ENCODE measurements around the gene NAPSA.

Gene NAPSA

GRCh38 chr19:50331221-50331993 lies 34.0 kb downstream of the NAPSA start:
- no peak for TF ChIP-seq GATA2 (IDR thresholded peaks at IDR 0.05; ENCODE audit: low read depth, low read length)
- no peak for TF ChIP-seq GATA3 (IDR thresholded peaks at IDR 0.05; ENCODE audit: low read depth, low read length)

GRCh38 chr19:50330365-50331078 lies 34.9 kb downstream of the NAPSA start:
- TF ChIP-seq GATA2 (IDR thresholded peaks at IDR 0.05; ENCODE audit: low read depth, low read length), result peak; percentile 67
- no peak for TF ChIP-seq GATA3 (IDR thresholded peaks at IDR 0.05; ENCODE audit: low read depth, low read length)

GRCh38 chr19:50329146-50329925 lies 36.1 kb downstream of the NAPSA start, which contains the start of gene KCNC3:
Gene KCNC3, minus strand, starts transcription at chr19:50329377. Its CDS starts 295 bp downstream, at chr19:50329082.
- TF ChIP-seq GATA3 (IDR thresholded peaks at IDR 0.05; ENCODE audit: low read depth, low read length) (no peak), GATA2 (IDR thresholded peaks at IDR 0.05; ENCODE audit: low read depth, low read length) (no peak)

GRCh38 chr19:50328873-50329145 lies 36.6 kb downstream of the NAPSA start:
- TF ChIP-seq GATA3 (IDR thresholded peaks at IDR 0.05; ENCODE audit: low read depth, low read length) (no peak), GATA2 (IDR thresholded peaks at IDR 0.05; ENCODE audit: low read depth, low read length) (no peak)

- TF ChIP-seq GATA3 (IDR thresholded peaks at IDR 0.05; ENCODE audit: low read depth, low read length), result no peak
- TF ChIP-seq GATA2 (IDR thresholded peaks at IDR 0.05; ENCODE audit: low read depth, low read length), result no peak
These were observed 37.1 kb downstream of the NAPSA start for GRCh38 chr19:50328224-50328872.

- no peak for TF ChIP-seq GATA3 (IDR thresholded peaks at IDR 0.05; ENCODE audit: low read depth, low read length)
- no peak for TF ChIP-seq GATA2 (IDR thresholded peaks at IDR 0.05; ENCODE audit: low read depth, low read length)
These were observed 37.8 kb downstream of the NAPSA start for GRCh38 chr19:50327461-50328223.

GRCh38 chr19:50327013-50327412 lies 38.4 kb downstream of the NAPSA start:
- TF ChIP-seq GATA2 (IDR thresholded peaks at IDR 0.05; ENCODE audit: low read depth, low read length), result no peak
- no peak for TF ChIP-seq GATA3 (IDR thresholded peaks at IDR 0.05; ENCODE audit: low read depth, low read length)

GRCh38 chr19:50326101-50326664 lies 39.3 kb downstream of the NAPSA start:
- TF ChIP-seq GATA3 (IDR thresholded peaks at IDR 0.05; ENCODE audit: low read depth, low read length) (no peak), GATA2 (IDR thresholded peaks at IDR 0.05; ENCODE audit: low read depth, low read length) (no peak)

GRCh38 chr19:50325310-50326100 lies 39.9 kb downstream of the NAPSA start:
- TF ChIP-seq GATA3 (IDR thresholded peaks at IDR 0.05; ENCODE audit: low read depth, low read length), result no peak
- TF ChIP-seq GATA2 (IDR thresholded peaks at IDR 0.05; ENCODE audit: low read depth, low read length), result no peak

GRCh38 chr19:50324331-50324730 lies 41.1 kb downstream of the NAPSA start:
- TF ChIP-seq GATA3 (IDR thresholded peaks at IDR 0.05; ENCODE audit: low read depth, low read length), result no peak
- TF ChIP-seq GATA2 (IDR thresholded peaks at IDR 0.05; ENCODE audit: low read depth, low read length), result no peak

GRCh38 chr19:50323782-50324133 lies 41.7 kb downstream of the NAPSA start:
- TF ChIP-seq GATA3 (IDR thresholded peaks at IDR 0.05; ENCODE audit: low read depth, low read length), result no peak
- no peak for TF ChIP-seq GATA2 (IDR thresholded peaks at IDR 0.05; ENCODE audit: low read depth, low read length)
